H1 (cell line): ENCODE data around the gene CNOT9. TPM values are rescaled to one million over a fixed set of nuclear protein-coding genes. Genes with fewer than 3 reads are reported as not detected.

Experiments
- CTCF ChIA-PET: fragments of 300-600 bp; sonication (Branson Sonifier 250); formaldehyde crosslinking; loops from one replicate; lab custom pipeline; 2021; ENCODE audit not compliant: partially characterized antibody; lab: Charles Lee
- POLR2A ChIA-PET: fragments of 300-600 bp; sonication (Branson Sonifier 250); formaldehyde crosslinking; loops from one replicate; lab custom pipeline; 2021; ENCODE audit warnings: inconsistent platforms; ENCODE audit not compliant: partially characterized antibody; lab: Charles Lee
- DNase-seq, 2 experiments: peaks; one replicate each; pipeline versions ENCODE4 v3.0.0 to v3.0.0-alpha.2; 2010 to 2022; ENCODE audit warnings: low spot score in 2 of 2, low read depth in 1 of 2, mixed read lengths in 1 of 2
- FAIRE-seq: peaks from 2 replicates; lab custom pipeline; 2011; peaks lifted over from hg19 to GRCh38; lab: Jason Lieb, UNC
- H2AFZ ChIP-seq: 2 replicates; pipeline ENCODE4 v1.8.1; 2012; ENCODE audit warnings: low read length, inconsistent platforms
- H2AK5ac ChIP-seq: 2 replicates; pipeline ENCODE4 v1.6.1; 2013; ENCODE audit warnings: low read depth, low read length
- H2BK120ac ChIP-seq: replicated peaks from 2 replicates; pipeline ENCODE3; 2013; ENCODE audit warnings: low read depth, low read length, inconsistent platforms
- H2BK12ac ChIP-seq: 2 replicates; pipeline ENCODE4 v1.6.1; 2013; ENCODE audit warnings: low read depth, low read length
- H2BK15ac ChIP-seq: 2 replicates; pipeline ENCODE4 v1.6.1; 2013; ENCODE audit warnings: low read length
- H2BK20ac ChIP-seq: 2 replicates; pipeline ENCODE4 v1.6.1; 2013; ENCODE audit warnings: low read length
- H2BK5ac ChIP-seq: 2 replicates; pipeline ENCODE4 v1.6.1; 2013; ENCODE audit warnings: low read depth, low read length
- H3K14ac ChIP-seq: 2 replicates; pipeline ENCODE4 v1.6.1; 2013; ENCODE audit warnings: inconsistent platforms; ENCODE audit not compliant: insufficient read length
- H3K18ac ChIP-seq: 2 replicates; pipeline ENCODE4 v1.6.1; 2013; ENCODE audit warnings: low read length; ENCODE audit errors: extremely low read depth
- H3K23ac ChIP-seq: 2 replicates; pipeline ENCODE4 v1.6.1; 2013; ENCODE audit warnings: inconsistent platforms; ENCODE audit not compliant: insufficient read length
- H3K23me2 ChIP-seq: 2 replicates; pipeline ENCODE4 v1.6.1; 2013; ENCODE audit warnings: low read depth, low read length
- H3K27ac ChIP-seq: 2 replicates; pipeline ENCODE4 v1.6.1; 2011; ENCODE audit warnings: low read depth, low read length, inconsistent platforms
- H3K27me3 ChIP-seq, 4 experiments: replicated peaks in 1 of 4; 1 replicate in 1 of 4; 2 replicates in 3 of 4; pipeline versions ENCODE4 v1.6.1 to v1.8.1; 2011 to 2013; ENCODE audit warnings: low read length in 3 of 4, mild to moderate bottlenecking in 3 of 4, inconsistent platforms in 2 of 4, mixed read lengths in 2 of 4, moderate library complexity in 1 of 4; ENCODE audit not compliant: control insufficient read depth in 3 of 4, insufficient read depth in 3 of 4; ENCODE audit errors: extremely low read depth in 1 of 4
- H3K36me3 ChIP-seq, 4 experiments: 2 replicates each; pipeline versions ENCODE4 v1.6.1 to v1.8.1; 2011 to 2013; ENCODE audit warnings: mild to moderate bottlenecking in 4 of 4, low read length in 3 of 4, moderate library complexity in 2 of 4, control low read depth in 1 of 4, inconsistent platforms in 1 of 4; ENCODE audit not compliant: insufficient read depth in 4 of 4, control insufficient read depth in 2 of 4
- H3K4ac ChIP-seq: replicated peaks from 2 replicates; pipeline ENCODE3; 2013; ENCODE audit warnings: low read length, low read depth, mixed read lengths, inconsistent platforms; ENCODE audit not compliant: insufficient read length
- H3K4me1 ChIP-seq, 4 experiments: replicated peaks in 1 of 4; 1 replicate in 1 of 4; 2 replicates in 3 of 4; pipeline versions ENCODE4 v1.6.1 to v1.8.1; 2011 to 2013; ENCODE audit warnings: low read length in 3 of 4, inconsistent platforms in 2 of 4, mixed read lengths in 1 of 4; ENCODE audit not compliant: insufficient read depth in 4 of 4, control insufficient read depth in 3 of 4
- H3K4me2 ChIP-seq, 2 experiments: 2 replicates each; pipeline versions ENCODE4 v1.6.1 to v1.8.1; 2011 to 2013; ENCODE audit warnings: low read depth in 2 of 2, low read length in 2 of 2, control low read depth in 1 of 2, inconsistent platforms in 1 of 2, mild to moderate bottlenecking in 1 of 2; ENCODE audit not compliant: insufficient read depth in 1 of 2
- H3K4me3 ChIP-seq, 4 experiments: fragments of 200-600, 300-600 bp in 1 of 4; sonication (generic), shearing (Covaris generic), sonication (Bioruptor Twin) in 1 of 4; 2 replicates each; pipeline versions ENCODE4 v1.5.1 to v1.8.1; 2011 to 2016; ENCODE audit warnings: low read length in 4 of 4, low read depth in 3 of 4, control low read depth in 2 of 4, inconsistent platforms in 2 of 4, mild to moderate bottlenecking in 2 of 4, mixed read lengths in 1 of 4, moderate library complexity in 1 of 4; ENCODE audit not compliant: insufficient read depth in 2 of 4; ENCODE audit errors: extremely low read depth in 1 of 4
- H3K56ac ChIP-seq: replicated peaks from 2 replicates; pipeline ENCODE3; 2013; ENCODE audit warnings: low read depth, mild to moderate bottlenecking, mixed read lengths, low read length, inconsistent platforms; ENCODE audit not compliant: insufficient read length
- H3K79me1 ChIP-seq: 2 replicates; pipeline ENCODE4 v1.6.1; 2013; ENCODE audit warnings: low read depth, low read length, control low read depth
- H3K79me2 ChIP-seq, 2 experiments: 2 replicates each; pipeline versions ENCODE4 v1.6.1 to v1.8.1; 2012 to 2013; ENCODE audit warnings: low read length in 2 of 2, mild to moderate bottlenecking in 2 of 2, inconsistent platforms in 1 of 2; ENCODE audit not compliant: insufficient read depth in 2 of 2, control insufficient read depth in 1 of 2
- H3K9ac ChIP-seq, 4 experiments: replicated peaks in 1 of 4; 1 replicate in 1 of 4; 2 replicates in 3 of 4; pipeline versions ENCODE4 v1.6.1 to v1.8.1; 2011 to 2013; ENCODE audit warnings: low read depth in 3 of 4, low read length in 3 of 4, control low read depth in 2 of 4, mild to moderate bottlenecking in 2 of 4, moderate library complexity in 2 of 4, inconsistent platforms in 1 of 4; ENCODE audit errors: extremely low read depth in 1 of 4
- H3K9me3 ChIP-seq, 2 experiments: 2 replicates each; pipeline versions ENCODE4 v1.6.1 to v1.8.1; 2012 to 2013; ENCODE audit warnings: mild to moderate bottlenecking in 2 of 2, moderate library complexity in 2 of 2, control low read depth in 1 of 2, inconsistent platforms in 1 of 2, low read depth in 1 of 2, low read length in 1 of 2, mixed read lengths in 1 of 2; ENCODE audit not compliant: insufficient read depth in 2 of 2
- H4K20me1 ChIP-seq, 2 experiments: replicated peaks in 1 of 2; 2 replicates each; pipeline versions ENCODE3 to v1.8.1; 2011 to 2013; ENCODE audit warnings: inconsistent platforms in 2 of 2, low read length in 2 of 2, mild to moderate bottlenecking in 1 of 2; ENCODE audit not compliant: insufficient read depth in 2 of 2, control insufficient read depth in 1 of 2
- H4K5ac ChIP-seq: 2 replicates; pipeline ENCODE4 v1.6.1; 2013; ENCODE audit warnings: low read length, low read depth, mixed read lengths, inconsistent platforms; ENCODE audit not compliant: insufficient read length
- H4K8ac ChIP-seq: 2 replicates; pipeline ENCODE4 v1.8.0; 2013; ENCODE audit warnings: mild to moderate bottlenecking, moderate library complexity, low read length, inconsistent platforms; ENCODE audit not compliant: insufficient read depth; ENCODE audit errors: extremely low read depth
- H4K91ac ChIP-seq: replicated peaks from 2 replicates; pipeline ENCODE3; 2013; ENCODE audit warnings: low read length, mixed read lengths, inconsistent platforms; ENCODE audit not compliant: insufficient read length
- JUND ChIP-seq: IDR thresholded peaks from 2 replicates; pipeline ENCODE4 v1.6.1; 2011; ENCODE audit warnings: mild to moderate bottlenecking, improper control_type of control experiment, low read length
- WGBS, 2 experiments: shearing (Covaris generic) in 1 of 2; methylation state at CpG; one replicate each; pipeline versions ENCODE4 v1.1.6 to v1.1.7; 2013 to 2015; ENCODE audit warnings: low lambda C conversion rate in 2 of 2, mixed read lengths in 2 of 2, inconsistent platforms in 1 of 2, low coverage in 1 of 2, missing lambda C conversion rate in 1 of 2; ENCODE audit not compliant: insufficient replicate concordance in 2 of 2, insufficient coverage in 1 of 2, insufficient read length in 1 of 2; ENCODE audit errors: extremely low coverage in 1 of 2, missing lambda C conversion rate in 1 of 2; 5-methylcytosine and 5-hydroxymethylcytosine counted together
- polyA plus RNA-seq, 7 experiments: library from polyadenylated mRNA; depleted of rRNA in 3 of 7; stranded (reverse) in 5 of 7; unstranded in 2 of 7; fragments of >200 nt in 5 of 7; fragments of 200-250 nt in 2 of 7; gene quantifications; 1 replicate in 5 of 7; 2 replicates in 1 of 7; 4 replicates in 1 of 7; pipeline versions ENCODE4 v1.2.1 to v1.2.3, GENCODE V29; 2011 to 2013; ENCODE audit warnings: missing spikeins in 2 of 7, mixed read lengths in 2 of 7
- total RNA-seq: library from RNA; stranded (reverse); fragmentation: NEBNext Ultra II Directional; extraction: Animal tissue kit (Norgen Biotek cat#: 25700); gene quantifications from 2 replicates; pipeline ENCODE4 v1.2.1, GENCODE V29; 2021

CNOT9 gene
- total and polyA plus RNA-seq, 2 of the 8 experiments (the other 6 are each of a cell fraction or from before 2014, with no cell fraction given) = 79.3 to 81.2 TPM

DNA sequence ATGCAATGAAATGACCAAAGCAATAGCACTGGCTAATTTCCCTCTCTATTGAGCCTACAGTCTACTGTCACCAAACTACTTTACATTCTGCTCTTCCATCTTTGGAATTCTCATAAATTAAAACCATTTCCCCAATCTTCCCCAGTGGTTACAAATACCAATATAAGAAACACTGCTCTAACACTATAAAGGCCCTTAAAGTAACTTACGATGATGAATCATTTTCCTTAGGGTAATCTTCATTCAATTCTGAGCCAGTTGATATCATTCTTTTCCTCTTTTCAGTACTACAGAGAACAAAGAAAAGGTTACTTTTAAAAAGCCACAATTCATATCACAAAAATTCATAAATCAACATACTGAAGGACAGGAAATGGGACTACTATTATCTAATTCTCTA lies 22.6 kb upstream of the CNOT9 start:
- no peak for FAIRE-seq
- H3K36me3 ChIP-seq = peaks cover 26 to 80% (median 52%) of the 10 kb centered on the region in 4 experiments
- H3K9me3 ChIP-seq = no peaks in the 10 kb centered on the region
- H2BK120ac ChIP-seq = no peak overlapping the region
- H3K23me2 ChIP-seq = no peaks in the 10 kb centered on the region
- no peak overlapping the region for H3K4me2 ChIP-seq
- no peak for DNase-seq
- ChIA-PET POLR2A (interaction anchor here (1.2 kb wide), 1 partner anchor 8 kb away, joined by 4 read pairs; no protein-coding TSS in a partner anchor), CTCF (interaction anchor here (0.7 kb wide), 1 partner anchor 79 kb away, joined by 3 read pairs; no protein-coding TSS in a partner anchor)
- WGBS, 2 experiments = 94% methylated on average over 1 of the region's 1 CpG; no CpG with 5 or more reads in 1 of the 2 experiments
- H2BK20ac ChIP-seq = no peak overlapping the region
- H3K4ac ChIP-seq = no peak overlapping the region
- no peak overlapping the region for H2AFZ ChIP-seq
- H3K56ac ChIP-seq = no peak overlapping the region
- H3K14ac ChIP-seq = no peak overlapping the region
- peaks cover 1 to 6% of the 10 kb centered on the region in 2 experiments for H4K20me1 ChIP-seq
- H3K18ac ChIP-seq = no peak overlapping the region
- H2BK12ac ChIP-seq = no peak overlapping the region
- H3K4me3 ChIP-seq = no peak overlapping the region
- H2BK15ac ChIP-seq = no peak overlapping the region
- H3K79me2 ChIP-seq = no peaks in the 10 kb centered on the region
- no peak overlapping the region for H2BK5ac ChIP-seq
- H3K27ac ChIP-seq = no peak overlapping the region
- peaks cover 0 to 1% (median 0%) of the 10 kb centered on the region in 4 experiments; a peak in 1 of 7 replicates for H3K27me3 ChIP-seq
- H2AK5ac ChIP-seq = no peak overlapping the region
- no peak overlapping the region for H3K23ac ChIP-seq
- no peaks in the 10 kb centered on the region for H3K4me1 ChIP-seq
- H4K5ac ChIP-seq = no peak overlapping the region
- no peak overlapping the region for H3K9ac ChIP-seq
- no peak overlapping the region for H4K91ac ChIP-seq
- H4K8ac ChIP-seq = no peak overlapping the region
- H3K79me1 ChIP-seq = no peaks in the 10 kb centered on the region
- no peak for TF ChIP-seq JUND
